ENCODE results near the gene FGD6.
"Not testable (repeated sequence)": the region's sequence is repeated elsewhere in the genome, so short reads cannot be mapped to it uniquely, and the experiment has no call there.

FGD6 gene

GRCh38 chr12:95173392-95174251 lies 43.6 kb downstream of the FGD6 start:
- DNase-seq: no peak

- DNase-seq: no peak
These were observed 47.9 kb downstream of the FGD6 start for GRCh38 chr12:95169368-95169767.

GRCh38 chr12:95168746-95169145 lies 48.5 kb downstream of the FGD6 start:
- no peak for DNase-seq

- DNase-seq: no peak
These were observed 52.6 kb downstream of the FGD6 start for GRCh38 chr12:95164656-95165055.

- DNase-seq: no peak
These were observed 58.3 kb downstream of the FGD6 start for GRCh38 chr12:95158919-95159318.

- no peak for DNase-seq
These were observed 65.4 kb downstream of the FGD6 start for GRCh38 chr12:95151821-95152220.

GRCh38 chr12:95151406-95151805 lies 65.9 kb downstream of the FGD6 start:
- DNase-seq: no peak

GRCh38 chr12:95150501-95150900 lies 66.8 kb downstream of the FGD6 start:
- no peak for DNase-seq

- DNase-seq: no peak
These were observed 69.4 kb downstream of the FGD6 start for GRCh38 chr12:95147866-95148265.

GRCh38 chr12:95146769-95147168 lies 70.5 kb downstream of the FGD6 start:
- DNase-seq: no peak

- no peak for DNase-seq
These were observed 73.6 kb downstream of the FGD6 start for GRCh38 chr12:95143621-95144205.

- no peak for DNase-seq
These were observed 74.7 kb downstream of the FGD6 start for GRCh38 chr12:95142431-95143151.

- no peak for DNase-seq
These were observed 76.0 kb downstream of the FGD6 start for GRCh38 chr12:95141310-95141709.

GRCh38 chr12:95138031-95138430 lies 79.2 kb downstream of the FGD6 start:
- not testable (repeated sequence) for DNase-seq

GRCh38 chr12:95136598-95136997 lies 80.7 kb downstream of the FGD6 start:
- DNase-seq: no peak

- no peak for DNase-seq
These were observed 83.2 kb downstream of the FGD6 start for GRCh38 chr12:95134085-95134484.

- no peak for DNase-seq
These were observed 85.5 kb downstream of the FGD6 start for GRCh38 chr12:95131589-95132340.

GRCh38 chr12:95130096-95130495 lies 87.2 kb downstream of the FGD6 start:
- no peak for DNase-seq

GRCh38 chr12:95129115-95129514 lies 88.2 kb downstream of the FGD6 start:
- DNase-seq: no peak

- DNase-seq: no peak
These were observed 90.5 kb downstream of the FGD6 start for GRCh38 chr12:95126736-95127135.

- DNase-seq: no peak
These were observed 91.2 kb downstream of the FGD6 start for GRCh38 chr12:95126076-95126475.

GRCh38 chr12:95124106-95124505 lies 93.2 kb downstream of the FGD6 start:
- DNase-seq: no peak

- DNase-seq: no peak
These were observed 98.5 kb downstream of the FGD6 start for GRCh38 chr12:95118788-95119179.

Measured in activated CD4-positive, alpha-beta T cell treated with anti-CD3 and anti-CD28 coated beads, Interleukin-2, amount 50 U/mL, for 4 hours (primary cell).